Measurements from ENCODE around the gene DAB2IP. TPM values are rescaled to one million over a fixed set of nuclear protein-coding genes. Genes with fewer than 3 reads are reported as not detected.

DAB2IP gene
- total and polyA plus RNA-seq, 2 experiments from 2014 or later = 8.9 to 42.8 TPM

DNA sequence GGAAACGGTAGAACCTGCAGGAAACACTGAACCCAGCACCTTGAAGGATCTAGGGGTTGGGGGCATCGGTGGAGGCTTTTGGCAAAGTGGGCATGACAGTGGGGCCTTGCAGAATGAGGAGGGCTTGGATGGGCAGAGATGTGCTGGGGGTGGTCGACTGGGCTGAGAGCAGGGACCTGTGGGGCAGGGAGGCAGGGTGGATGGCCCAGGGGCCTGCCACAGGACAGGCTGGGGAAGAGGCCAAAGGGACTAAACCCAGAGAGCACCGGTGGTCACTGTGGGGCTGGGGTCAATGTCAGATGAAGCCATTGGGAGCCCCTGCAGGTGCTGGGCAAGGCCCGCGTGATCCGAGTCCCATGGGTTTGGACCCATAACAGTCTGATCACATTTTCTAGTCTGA, 175.3 kb downstream of the DAB2IP start:
- Histone ChIP-seq H3K4me3 (no peak overlapping the region), H3F3A (replicated peaks; ENCODE audit: low read depth) (peaks cover 4% of the 10 kb centered on the region; the same call in 1 of the 2 replicates), H3K4me1 (ENCODE audit: insufficient read depth) (peaks cover 9% of the 10 kb centered on the region), H3K4me2 (no peak overlapping the region), H3K9me2 (ENCODE audit: insufficient read depth) (no peaks in the 10 kb centered on the region), H3K27me3 (ENCODE audit: insufficient read depth) (no peaks in the 10 kb centered on the region), H4K20me1 (replicated peaks; ENCODE audit: insufficient read depth) (no peaks in the 10 kb centered on the region), H3K36me3 (ENCODE audit: insufficient read depth) (no peaks in the 10 kb centered on the region), H2AFZ (0 out of 2 replicates have a peak overlapping the region, but pooled peaks have one; percentile 66), H3K79me2 (replicated peaks; ENCODE audit: insufficient read depth) (no peaks in the 10 kb centered on the region), H3K27ac (ENCODE audit: low read depth) (no peak overlapping the region)
- Mint-ChIP-seq H3K4me3 (no peak overlapping the region), H3K36me3 (ENCODE audit: low read depth) (no peaks in the 10 kb centered on the region), H3K27me3 (ENCODE audit: insufficient read depth, low read depth, poor library complexity) (peaks cover 7% of the 10 kb centered on the region), H3K27ac (no peak overlapping the region), H3K9me3 (no peaks in the 10 kb centered on the region), H3K4me1 (peaks cover 14% of the 10 kb centered on the region)
- TF ChIP-seq EZH2 (IDR thresholded peaks at IDR 0.05; ENCODE audit: low read depth, unreplicated experiment) (no peak), CREB1 (CRISPR knock-in tag; IDR thresholded peaks at IDR 0.05; ENCODE audit: low read depth) (no peak), EZH2phosphoT487 (IDR thresholded peaks at IDR 0.05; ENCODE audit: unreplicated experiment) (no peak), ZNF114 (CRISPR knock-in tag; IDR thresholded peaks at IDR 0.05) (no peak), NANOG (IDR thresholded peaks at IDR 0.05; ENCODE audit: borderline replicate concordance) (no peak), ZNF331 (CRISPR knock-in tag; IDR thresholded peaks at IDR 0.05; ENCODE audit: low read depth) (no peak), ETS1 (IDR thresholded peaks at IDR 0.05) (no peak), POLR2AphosphoS5 (IDR thresholded peaks at IDR 0.05; ENCODE audit: low read depth) (no peak), STAT1 (IDR thresholded peaks at IDR 0.05; ENCODE audit: unreplicated experiment) (no peak)
- TF ChIP-seq, protein P1, sequence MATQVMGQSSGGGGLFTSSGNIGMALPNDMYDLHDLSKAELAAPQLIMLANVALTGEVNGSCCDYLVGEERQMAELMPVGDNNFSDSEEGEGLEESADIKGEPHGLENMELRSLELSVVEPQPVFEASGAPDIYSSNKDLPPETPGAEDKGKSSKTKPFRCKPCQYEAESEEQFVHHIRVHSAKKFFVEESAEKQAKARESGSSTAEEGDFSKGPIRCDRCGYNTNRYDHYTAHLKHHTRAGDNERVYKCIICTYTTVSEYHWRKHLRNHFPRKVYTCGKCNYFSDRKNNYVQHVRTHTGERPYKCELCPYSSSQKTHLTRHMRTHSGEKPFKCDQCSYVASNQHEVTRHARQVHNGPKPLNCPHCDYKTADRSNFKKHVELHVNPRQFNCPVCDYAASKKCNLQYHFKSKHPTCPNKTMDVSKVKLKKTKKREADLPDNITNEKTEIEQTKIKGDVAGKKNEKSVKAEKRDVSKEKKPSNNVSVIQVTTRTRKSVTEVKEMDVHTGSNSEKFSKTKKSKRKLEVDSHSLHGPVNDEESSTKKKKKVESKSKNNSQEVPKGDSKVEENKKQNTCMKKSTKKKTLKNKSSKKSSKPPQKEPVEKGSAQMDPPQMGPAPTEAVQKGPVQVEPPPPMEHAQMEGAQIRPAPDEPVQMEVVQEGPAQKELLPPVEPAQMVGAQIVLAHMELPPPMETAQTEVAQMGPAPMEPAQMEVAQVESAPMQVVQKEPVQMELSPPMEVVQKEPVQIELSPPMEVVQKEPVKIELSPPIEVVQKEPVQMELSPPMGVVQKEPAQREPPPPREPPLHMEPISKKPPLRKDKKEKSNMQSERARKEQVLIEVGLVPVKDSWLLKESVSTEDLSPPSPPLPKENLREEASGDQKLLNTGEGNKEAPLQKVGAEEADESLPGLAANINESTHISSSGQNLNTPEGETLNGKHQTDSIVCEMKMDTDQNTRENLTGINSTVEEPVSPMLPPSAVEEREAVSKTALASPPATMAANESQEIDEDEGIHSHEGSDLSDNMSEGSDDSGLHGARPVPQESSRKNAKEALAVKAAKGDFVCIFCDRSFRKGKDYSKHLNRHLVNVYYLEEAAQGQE (IDR thresholded peaks at IDR 0.05; ENCODE audit: unreplicated experiment) = no peak
- TF ChIP-seq, protein P2, sequence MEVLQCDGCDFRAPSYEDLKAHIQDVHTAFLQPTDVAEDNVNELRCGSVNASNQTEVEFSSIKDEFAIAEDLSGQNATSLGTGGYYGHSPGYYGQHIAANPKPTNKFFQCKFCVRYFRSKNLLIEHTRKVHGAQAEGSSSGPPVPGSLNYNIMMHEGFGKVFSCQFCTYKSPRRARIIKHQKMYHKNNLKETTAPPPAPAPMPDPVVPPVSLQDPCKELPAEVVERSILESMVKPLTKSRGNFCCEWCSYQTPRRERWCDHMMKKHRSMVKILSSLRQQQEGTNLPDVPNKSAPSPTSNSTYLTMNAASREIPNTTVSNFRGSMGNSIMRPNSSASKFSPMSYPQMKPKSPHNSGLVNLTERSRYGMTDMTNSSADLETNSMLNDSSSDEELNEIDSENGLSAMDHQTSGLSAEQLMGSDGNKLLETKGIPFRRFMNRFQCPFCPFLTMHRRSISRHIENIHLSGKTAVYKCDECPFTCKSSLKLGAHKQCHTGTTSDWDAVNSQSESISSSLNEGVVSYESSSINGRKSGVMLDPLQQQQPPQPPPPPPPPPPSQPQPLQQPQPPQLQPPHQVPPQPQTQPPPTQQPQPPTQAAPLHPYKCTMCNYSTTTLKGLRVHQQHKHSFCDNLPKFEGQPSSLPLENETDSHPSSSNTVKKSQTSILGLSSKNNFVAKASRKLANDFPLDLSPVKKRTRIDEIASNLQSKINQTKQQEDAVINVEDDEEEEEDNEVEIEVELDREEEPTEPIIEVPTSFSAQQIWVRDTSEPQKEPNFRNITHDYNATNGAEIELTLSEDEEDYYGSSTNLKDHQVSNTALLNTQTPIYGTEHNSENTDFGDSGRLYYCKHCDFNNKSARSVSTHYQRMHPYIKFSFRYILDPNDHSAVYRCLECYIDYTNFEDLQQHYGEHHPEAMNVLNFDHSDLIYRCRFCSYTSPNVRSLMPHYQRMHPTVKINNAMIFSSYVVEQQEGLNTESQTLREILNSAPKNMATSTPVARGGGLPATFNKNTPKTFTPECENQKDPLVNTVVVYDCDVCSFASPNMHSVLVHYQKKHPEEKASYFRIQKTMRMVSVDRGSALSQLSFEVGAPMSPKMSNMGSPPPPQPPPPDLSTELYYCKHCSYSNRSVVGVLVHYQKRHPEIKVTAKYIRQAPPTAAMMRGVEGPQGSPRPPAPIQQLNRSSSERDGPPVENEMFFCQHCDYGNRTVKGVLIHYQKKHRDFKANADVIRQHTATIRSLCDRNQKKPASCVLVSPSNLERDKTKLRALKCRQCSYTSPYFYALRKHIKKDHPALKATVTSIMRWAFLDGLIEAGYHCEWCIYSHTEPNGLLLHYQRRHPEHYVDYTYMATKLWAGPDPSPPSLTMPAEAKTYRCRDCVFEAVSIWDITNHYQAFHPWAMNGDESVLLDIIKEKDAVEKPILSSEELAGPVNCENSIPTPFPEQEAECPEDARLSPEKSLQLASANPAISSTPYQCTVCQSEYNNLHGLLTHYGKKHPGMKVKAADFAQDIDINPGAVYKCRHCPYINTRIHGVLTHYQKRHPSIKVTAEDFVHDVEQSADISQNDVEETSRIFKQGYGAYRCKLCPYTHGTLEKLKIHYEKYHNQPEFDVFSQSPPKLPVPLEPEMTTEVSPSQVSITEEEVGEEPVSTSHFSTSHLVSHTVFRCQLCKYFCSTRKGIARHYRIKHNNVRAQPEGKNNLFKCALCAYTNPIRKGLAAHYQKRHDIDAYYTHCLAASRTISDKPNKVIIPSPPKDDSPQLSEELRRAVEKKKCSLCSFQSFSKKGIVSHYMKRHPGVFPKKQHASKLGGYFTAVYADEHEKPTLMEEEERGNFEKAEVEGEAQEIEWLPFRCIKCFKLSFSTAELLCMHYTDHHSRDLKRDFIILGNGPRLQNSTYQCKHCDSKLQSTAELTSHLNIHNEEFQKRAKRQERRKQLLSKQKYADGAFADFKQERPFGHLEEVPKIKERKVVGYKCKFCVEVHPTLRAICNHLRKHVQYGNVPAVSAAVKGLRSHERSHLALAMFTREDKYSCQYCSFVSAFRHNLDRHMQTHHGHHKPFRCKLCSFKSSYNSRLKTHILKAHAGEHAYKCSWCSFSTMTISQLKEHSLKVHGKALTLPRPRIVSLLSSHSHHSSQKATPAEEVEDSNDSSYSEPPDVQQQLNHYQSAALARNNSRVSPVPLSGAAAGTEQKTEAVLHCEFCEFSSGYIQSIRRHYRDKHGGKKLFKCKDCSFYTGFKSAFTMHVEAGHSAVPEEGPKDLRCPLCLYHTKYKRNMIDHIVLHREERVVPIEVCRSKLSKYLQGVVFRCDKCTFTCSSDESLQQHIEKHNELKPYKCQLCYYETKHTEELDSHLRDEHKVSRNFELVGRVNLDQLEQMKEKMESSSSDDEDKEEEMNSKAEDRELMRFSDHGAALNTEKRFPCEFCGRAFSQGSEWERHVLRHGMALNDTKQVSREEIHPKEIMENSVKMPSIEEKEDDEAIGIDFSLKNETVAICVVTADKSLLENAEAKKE (CRISPR knock-in tag; IDR thresholded peaks at IDR 0.05) = no peak
- no peak for DNase-seq (ENCODE audit: low spot score)
- ATAC-seq = no peak

All from GM23338 (cell line).